ENCODE results near the gene CCN5.

The CCN5 gene

DNA sequence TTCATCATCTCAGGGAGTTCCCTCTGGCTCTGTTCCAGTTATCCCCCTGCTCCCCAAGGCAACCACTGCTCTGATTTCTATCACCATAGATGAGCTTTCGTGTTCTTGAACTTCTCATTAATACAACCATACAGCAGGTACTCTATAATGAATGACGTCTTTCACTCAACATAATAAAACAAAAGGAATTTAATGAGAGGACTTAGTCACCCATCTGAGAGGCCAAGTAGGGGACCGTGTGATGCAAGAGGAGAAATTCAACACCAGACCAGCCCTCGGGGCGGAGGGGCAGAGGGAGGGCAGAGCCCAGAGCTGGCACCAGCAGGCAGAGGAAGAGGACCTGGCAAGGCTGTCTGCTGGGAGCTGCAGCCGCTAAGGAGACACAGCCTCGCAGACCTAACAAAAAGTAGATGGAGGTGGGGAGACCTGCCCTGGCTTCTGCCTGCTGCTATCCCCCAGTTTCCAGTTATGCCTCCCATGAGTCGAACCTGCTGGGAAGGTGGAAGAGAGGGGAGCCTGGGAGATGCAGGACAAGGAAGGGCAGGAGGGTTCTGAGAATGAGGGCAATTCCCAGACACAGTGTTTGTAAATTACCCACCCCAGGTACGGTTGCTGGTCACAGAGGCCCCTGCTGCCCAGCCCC, 13.8 kb downstream of the CCN5 start (continued):
- TF ChIP-seq PRDM2 (tag by site-specific recombination; IDR thresholded peaks at IDR 0.05; ENCODE audit: borderline replicate concordance), result no peak
- TF ChIP-seq, protein P1, sequence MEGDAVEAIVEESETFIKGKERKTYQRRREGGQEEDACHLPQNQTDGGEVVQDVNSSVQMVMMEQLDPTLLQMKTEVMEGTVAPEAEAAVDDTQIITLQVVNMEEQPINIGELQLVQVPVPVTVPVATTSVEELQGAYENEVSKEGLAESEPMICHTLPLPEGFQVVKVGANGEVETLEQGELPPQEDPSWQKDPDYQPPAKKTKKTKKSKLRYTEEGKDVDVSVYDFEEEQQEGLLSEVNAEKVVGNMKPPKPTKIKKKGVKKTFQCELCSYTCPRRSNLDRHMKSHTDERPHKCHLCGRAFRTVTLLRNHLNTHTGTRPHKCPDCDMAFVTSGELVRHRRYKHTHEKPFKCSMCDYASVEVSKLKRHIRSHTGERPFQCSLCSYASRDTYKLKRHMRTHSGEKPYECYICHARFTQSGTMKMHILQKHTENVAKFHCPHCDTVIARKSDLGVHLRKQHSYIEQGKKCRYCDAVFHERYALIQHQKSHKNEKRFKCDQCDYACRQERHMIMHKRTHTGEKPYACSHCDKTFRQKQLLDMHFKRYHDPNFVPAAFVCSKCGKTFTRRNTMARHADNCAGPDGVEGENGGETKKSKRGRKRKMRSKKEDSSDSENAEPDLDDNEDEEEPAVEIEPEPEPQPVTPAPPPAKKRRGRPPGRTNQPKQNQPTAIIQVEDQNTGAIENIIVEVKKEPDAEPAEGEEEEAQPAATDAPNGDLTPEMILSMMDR (tag by site-specific recombination; IDR thresholded peaks at IDR 0.05), result no peak
- TF ChIP-seq, protein P2, sequence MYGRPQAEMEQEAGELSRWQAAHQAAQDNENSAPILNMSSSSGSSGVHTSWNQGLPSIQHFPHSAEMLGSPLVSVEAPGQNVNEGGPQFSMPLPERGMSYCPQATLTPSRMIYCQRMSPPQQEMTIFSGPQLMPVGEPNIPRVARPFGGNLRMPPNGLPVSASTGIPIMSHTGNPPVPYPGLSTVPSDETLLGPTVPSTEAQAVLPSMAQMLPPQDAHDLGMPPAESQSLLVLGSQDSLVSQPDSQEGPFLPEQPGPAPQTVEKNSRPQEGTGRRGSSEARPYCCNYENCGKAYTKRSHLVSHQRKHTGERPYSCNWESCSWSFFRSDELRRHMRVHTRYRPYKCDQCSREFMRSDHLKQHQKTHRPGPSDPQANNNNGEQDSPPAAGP (tag by site-specific recombination; IDR thresholded peaks at IDR 0.05), result peak; percentile 94
- peak; percentile 80 for TF ChIP-seq ZNF843 (tag by site-specific recombination; IDR thresholded peaks at IDR 0.05)
- TF ChIP-seq RBAK (tag by site-specific recombination; IDR thresholded peaks at IDR 0.05), result no peak
- TF ChIP-seq SCRT1 (tag by site-specific recombination; IDR thresholded peaks at IDR 0.05; ENCODE audit: borderline replicate concordance), result no peak
- TF ChIP-seq EGR2 (tag by site-specific recombination; IDR thresholded peaks at IDR 0.05; ENCODE audit: low read depth), result no peak
- TF ChIP-seq, protein P3, sequence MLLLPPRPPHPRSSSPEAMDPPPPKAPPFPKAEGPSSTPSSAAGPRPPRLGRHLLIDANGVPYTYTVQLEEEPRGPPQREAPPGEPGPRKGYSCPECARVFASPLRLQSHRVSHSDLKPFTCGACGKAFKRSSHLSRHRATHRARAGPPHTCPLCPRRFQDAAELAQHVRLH (tag by site-specific recombination; IDR thresholded peaks at IDR 0.05), result no peak
- no peak for TF ChIP-seq ZSCAN5A (tag by site-specific recombination; IDR thresholded peaks at IDR 0.05)
- TF ChIP-seq ZNF654 (tag by site-specific recombination; IDR thresholded peaks at IDR 0.05; ENCODE audit: low read depth), result no peak
- TF ChIP-seq ZBTB1 (tag by site-specific recombination; IDR thresholded peaks at IDR 0.05), result no peak
- TF ChIP-seq ZNF184 (tag by site-specific recombination; IDR thresholded peaks at IDR 0.05), result 0 out of 2 replicates have a peak, but pooled peaks have one; percentile 67
- no peak for TF ChIP-seq ZNF155 (tag by site-specific recombination; IDR thresholded peaks at IDR 0.05)
- no peak for TF ChIP-seq ZNF37A (tag by site-specific recombination; IDR thresholded peaks at IDR 0.05)
- no peak for TF ChIP-seq ZNF292 (tag by site-specific recombination; IDR thresholded peaks at IDR 0.05; ENCODE audit: borderline replicate concordance, low read depth)
- no peak; the same call in 1 of the 2 replicates for TF ChIP-seq YY2 (tag by site-specific recombination; IDR thresholded peaks at IDR 0.05)
- TF ChIP-seq, protein P4, sequence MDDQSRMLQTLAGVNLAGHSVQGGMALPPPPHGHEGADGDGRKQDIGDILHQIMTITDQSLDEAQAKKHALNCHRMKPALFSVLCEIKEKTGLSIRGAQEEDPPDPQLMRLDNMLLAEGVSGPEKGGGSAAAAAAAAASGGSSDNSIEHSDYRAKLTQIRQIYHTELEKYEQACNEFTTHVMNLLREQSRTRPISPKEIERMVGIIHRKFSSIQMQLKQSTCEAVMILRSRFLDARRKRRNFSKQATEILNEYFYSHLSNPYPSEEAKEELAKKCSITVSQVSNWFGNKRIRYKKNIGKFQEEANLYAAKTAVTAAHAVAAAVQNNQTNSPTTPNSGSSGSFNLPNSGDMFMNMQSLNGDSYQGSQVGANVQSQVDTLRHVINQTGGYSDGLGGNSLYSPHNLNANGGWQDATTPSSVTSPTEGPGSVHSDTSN (CRISPR knock-in tag; IDR thresholded peaks at IDR 0.05), result no peak
- TF ChIP-seq ZNF707 (tag by site-specific recombination; IDR thresholded peaks at IDR 0.05), result no peak
- TF ChIP-seq GLIS1 (tag by site-specific recombination; IDR thresholded peaks at IDR 0.05), result peak; percentile 97
- TF ChIP-seq ZNF324 (tag by site-specific recombination; IDR thresholded peaks at IDR 0.05), result peak; percentile 93
- TF ChIP-seq ZNF558 (tag by site-specific recombination; IDR thresholded peaks at IDR 0.05), result peak; percentile 61; the same call in 1 of the 2 replicates
- peak; percentile 39; the same call in 1 of the 2 replicates for TF ChIP-seq ZSCAN4 (tag by site-specific recombination; IDR thresholded peaks at IDR 0.05)
- TF ChIP-seq ZNF114 (tag by site-specific recombination; IDR thresholded peaks at IDR 0.05), result no peak
- peak; percentile 64 for TF ChIP-seq ZBTB8A (tag by site-specific recombination; IDR thresholded peaks at IDR 0.05)
- 0 out of 2 replicates have a peak, but pooled peaks have one; percentile 14 for TF ChIP-seq ZNF146 (tag by site-specific recombination; IDR thresholded peaks at IDR 0.05)
